ENCODE measurements around the gene SLC39A1.

DNA sequence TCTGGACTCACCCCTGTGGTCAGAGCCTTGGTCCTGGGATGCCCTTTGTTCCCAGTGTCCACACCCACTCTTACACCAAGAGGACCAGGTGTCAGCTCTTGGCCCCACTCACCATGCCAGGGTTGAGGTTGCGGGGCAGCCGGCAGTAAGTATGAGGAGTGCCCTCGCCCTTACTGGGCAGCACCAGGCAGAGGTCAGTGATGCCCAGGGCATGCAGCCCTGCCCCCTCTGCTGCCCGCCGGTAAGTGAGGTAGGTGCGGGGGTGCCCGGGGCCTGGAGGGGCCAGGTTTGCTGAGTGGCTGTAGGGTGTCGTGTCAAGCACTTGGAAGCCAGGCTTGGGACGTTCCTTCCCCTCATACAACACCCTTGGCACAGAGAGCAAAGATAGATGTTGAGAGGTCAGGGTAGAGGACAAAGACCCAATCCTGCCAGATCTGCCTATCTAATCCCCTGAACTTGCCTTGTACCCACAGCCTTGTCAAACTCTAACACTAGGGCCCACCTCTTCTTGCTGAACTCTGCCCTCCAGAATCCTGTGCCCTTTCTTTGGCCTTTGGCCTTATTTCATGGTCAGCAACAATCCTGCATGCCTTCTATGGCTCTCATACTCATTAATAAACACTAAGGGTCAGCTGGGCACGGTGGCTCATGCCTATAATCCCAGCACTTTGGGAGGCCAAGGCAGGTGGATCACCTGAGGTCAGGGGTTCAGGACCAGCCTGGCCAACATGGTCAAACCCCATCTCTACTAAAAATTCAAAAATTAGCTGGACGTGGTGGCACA is 20.4 kb downstream of the SLC39A1 start:
- TF ChIP-seq POLR2A (IDR thresholded peaks at IDR 0.05) (no peak), POLR2AphosphoS5 (IDR thresholded peaks at IDR 0.05) (no peak)
- TF ChIP-seq, protein P1, sequence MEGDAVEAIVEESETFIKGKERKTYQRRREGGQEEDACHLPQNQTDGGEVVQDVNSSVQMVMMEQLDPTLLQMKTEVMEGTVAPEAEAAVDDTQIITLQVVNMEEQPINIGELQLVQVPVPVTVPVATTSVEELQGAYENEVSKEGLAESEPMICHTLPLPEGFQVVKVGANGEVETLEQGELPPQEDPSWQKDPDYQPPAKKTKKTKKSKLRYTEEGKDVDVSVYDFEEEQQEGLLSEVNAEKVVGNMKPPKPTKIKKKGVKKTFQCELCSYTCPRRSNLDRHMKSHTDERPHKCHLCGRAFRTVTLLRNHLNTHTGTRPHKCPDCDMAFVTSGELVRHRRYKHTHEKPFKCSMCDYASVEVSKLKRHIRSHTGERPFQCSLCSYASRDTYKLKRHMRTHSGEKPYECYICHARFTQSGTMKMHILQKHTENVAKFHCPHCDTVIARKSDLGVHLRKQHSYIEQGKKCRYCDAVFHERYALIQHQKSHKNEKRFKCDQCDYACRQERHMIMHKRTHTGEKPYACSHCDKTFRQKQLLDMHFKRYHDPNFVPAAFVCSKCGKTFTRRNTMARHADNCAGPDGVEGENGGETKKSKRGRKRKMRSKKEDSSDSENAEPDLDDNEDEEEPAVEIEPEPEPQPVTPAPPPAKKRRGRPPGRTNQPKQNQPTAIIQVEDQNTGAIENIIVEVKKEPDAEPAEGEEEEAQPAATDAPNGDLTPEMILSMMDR (IDR thresholded peaks at IDR 0.05), result no peak

All from suprapubic skin (tissue), 4 donors.